DMS 273 (cell line): Measurements from ENCODE around the gene LONP2.

Experiments
- DNase-seq: peaks from one replicate; lab custom pipeline; 2025; ENCODE audit not compliant: unreplicated experiment; lab: John Stamatoyannopoulos, UW

LONP2 gene

GRCh38 chr16:48244080-48244862 lies at the start of gene LONP2:
LONP2 (plus strand) TSS chr16:48244300; CDS start chr16:48244389, 89 bp downstream.
- peak; percentile 96 for DNase-seq

DNA sequence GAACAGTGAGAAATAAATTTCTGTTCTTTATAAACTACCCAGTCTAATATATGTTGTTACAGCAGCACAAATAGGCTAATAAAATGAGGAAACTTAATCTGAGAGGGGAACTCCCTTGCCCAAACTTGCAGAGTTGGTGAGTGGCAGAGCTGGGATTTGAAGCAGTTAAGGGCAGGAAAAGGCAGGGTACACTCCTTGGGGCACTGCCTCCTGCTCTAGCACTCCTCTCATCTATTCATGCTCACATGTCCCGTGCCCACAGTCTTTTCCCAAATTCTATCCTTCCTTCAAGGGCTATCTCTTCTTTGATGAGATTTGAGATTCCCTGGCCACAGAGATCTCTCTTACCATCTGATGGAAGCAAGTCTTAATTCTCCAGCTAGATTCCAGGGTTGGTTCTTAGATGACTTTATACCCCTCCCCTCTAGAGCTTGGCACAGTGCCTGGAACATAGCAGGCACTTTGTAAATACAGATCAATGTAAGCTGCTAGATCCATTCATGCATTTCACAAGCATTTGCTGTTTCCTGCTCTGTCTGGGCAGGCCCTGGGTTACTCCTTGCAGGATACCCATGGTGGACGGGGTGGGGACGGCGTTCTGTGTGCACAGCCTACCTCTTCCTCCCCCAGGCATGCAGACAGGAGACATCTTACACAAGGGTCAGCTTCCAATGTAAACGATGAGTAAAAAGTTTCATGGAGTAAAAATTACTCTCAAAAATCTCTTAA lies 49.1 kb upstream of the LONP2 start:
- peak; percentile 68 for DNase-seq

GRCh38 chr16:48197294-48197693 lies 46.8 kb upstream of the LONP2 start:
- no peak for DNase-seq

GRCh38 chr16:48201515-48202201 lies 42.4 kb upstream of the LONP2 start:
- no peak for DNase-seq

- DNase-seq = no peak
Observed at GRCh38 chr16:48203974-48204824, 39.9 kb upstream of the LONP2 start.

- DNase-seq = no peak
Observed at GRCh38 chr16:48204825-48205151, 39.3 kb upstream of the LONP2 start.

DNA sequence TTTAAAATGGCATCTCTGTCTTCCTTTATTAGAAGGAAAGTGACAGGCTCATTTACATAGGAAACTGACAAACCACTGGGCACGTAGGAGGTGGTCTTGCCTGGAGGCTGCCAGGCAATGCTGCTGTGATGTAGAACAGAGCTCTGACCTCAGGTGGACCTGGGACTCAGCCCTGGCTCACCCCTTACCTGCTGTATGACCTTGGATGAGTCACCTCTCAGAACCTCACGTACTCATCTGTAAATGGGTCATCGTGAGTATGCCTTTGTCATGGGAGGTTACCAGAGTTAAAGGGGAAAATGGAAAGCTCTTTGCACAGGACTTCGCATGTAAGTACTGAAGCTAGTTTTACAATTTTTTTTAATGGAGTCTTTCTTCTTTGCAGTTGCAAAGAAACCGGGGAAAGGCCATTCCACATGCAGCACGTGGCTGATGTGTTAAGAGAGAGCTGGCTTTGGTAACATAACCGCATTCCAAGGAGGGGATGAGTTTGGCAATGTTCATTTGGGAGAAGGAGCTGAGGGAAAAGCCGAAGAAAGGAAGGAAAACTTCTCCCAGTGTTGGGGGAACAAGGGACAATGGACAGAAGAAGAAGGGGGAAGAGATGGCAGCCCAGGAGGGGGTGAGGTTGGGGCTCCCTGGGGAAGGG lies 37.4 kb upstream of the LONP2 start:
- no peak for DNase-seq

DNA sequence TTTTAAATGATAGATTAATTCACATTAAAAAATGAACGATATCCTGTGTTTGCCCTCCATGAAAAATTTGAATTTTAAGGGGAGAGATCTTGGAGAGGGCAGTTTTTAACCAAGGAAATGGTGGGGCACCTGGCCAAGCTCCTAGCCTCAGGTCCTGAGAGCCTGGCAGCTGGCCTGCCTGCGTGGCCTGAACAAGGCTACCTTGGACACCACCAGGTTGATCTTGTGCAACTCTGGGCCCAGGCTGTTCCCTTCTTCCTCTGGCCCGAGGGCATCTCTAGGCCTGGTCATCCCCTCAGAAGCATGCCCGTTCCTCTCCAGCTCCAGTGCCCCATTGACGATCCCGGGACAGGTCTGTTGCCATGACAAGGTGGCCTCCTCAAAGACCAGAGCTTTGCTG lies 33.4 kb upstream of the LONP2 start:
- no peak for DNase-seq

GRCh38 chr16:48212033-48212432 lies 32.1 kb upstream of the LONP2 start:
- no peak for DNase-seq

DNA sequence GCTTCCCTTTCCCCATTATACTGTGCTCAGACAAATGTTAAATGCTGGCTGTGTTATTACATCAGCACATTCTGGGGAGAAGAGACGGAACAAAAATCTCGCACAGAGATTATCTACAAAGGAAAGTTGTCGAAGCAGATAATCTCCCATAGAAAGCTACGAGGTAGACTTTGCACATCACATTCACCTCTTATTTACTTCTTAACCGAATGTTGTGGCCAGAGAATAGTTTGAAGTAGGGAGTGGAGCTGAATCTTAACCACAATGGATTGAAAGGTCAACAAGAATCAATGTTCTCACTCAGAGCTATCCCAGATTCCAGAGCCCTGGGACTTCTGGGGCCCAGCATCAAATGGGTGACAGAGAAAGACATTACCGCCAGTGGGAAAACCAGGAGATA lies 28.4 kb upstream of the LONP2 start:
- DNase-seq = no peak

DNA sequence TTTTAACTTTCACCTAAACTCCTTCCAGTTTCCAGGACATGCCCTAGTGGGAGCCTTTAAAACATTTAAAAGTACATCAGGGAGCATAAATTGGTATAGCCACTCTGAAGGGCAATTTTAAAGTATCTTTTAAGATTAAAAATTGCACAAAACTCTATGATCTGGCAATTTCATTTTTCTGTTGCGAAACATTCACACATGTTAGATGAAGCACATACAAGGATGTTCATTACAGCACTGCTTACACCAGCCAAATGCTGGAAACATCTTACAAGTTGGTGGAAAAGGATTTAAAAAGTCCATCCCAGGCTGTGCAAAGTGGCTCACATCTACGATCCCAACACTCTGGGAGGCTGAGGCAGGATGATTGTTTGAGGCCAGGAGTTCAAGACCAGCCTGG lies 26.4 kb upstream of the LONP2 start:
- no peak for DNase-seq

DNA sequence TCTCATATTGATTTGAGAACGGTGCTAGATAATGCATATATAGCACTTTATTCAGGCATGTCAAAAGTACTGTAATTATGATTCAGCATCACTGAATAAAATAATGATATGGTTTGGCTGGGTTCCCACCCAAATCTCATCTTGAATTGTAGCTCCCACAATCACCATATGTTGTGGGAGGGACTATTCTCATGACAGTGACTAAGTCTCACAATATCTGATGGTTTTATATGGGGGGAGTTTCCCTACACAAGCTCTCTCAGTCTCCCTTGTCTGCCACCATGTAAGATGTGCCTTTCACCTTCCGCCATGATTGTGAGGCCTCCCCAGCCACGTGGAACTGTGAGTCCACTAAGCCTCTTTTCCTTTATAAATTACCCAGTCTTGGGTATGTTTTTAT lies 25.6 kb upstream of the LONP2 start:
- DNase-seq = no peak

- DNase-seq = no peak
Observed at GRCh38 chr16:48220891-48221290, 23.2 kb upstream of the LONP2 start.

GRCh38 chr16:48223490-48223889 lies 20.6 kb upstream of the LONP2 start:
- no peak for DNase-seq

DNA sequence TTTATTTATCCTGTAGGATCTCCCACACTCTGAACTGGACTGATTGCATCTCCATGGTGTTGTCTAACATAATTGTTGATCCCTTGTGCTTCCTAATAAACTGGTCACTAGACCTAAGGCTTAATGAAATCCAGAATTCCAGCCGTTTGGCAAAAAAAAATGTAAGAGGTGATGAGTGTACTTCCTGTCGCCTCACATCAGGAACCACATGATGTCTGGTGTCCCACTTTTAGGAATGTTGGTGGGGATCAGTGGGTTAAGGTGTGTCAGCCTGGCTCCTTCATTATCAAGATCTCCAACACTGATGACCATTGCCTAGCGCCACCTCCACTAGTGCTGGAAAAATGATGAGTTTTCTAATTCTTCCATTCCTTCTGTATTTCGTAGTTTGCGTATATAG lies 18.6 kb upstream of the LONP2 start:
- DNase-seq = no peak

GRCh38 chr16:48231727-48232492 lies 12.2 kb upstream of the LONP2 start:
- DNase-seq = peak; percentile 61

- DNase-seq = no peak
Observed at GRCh38 chr16:48232493-48233040, 11.5 kb upstream of the LONP2 start.

GRCh38 chr16:48234630-48235029 lies 9.5 kb upstream of the LONP2 start:
- DNase-seq = no peak

- DNase-seq = no peak
Observed at GRCh38 chr16:48235058-48235555, 9.0 kb upstream of the LONP2 start.
